Activated CD4-positive, CD25-positive, alpha-beta regulatory T cell treated with anti-CD3 and anti-CD28 coated beads, Interleukin-2, amount 50 U/mL, for 24 hours (primary cell): ENCODE results near the gene EFHB.
"Not testable (repeated sequence)": the region's sequence is repeated elsewhere in the genome, so short reads cannot be mapped to it uniquely, and the experiment has no call there.

ENCODE experiments used
- ATAC-seq, 2 donors: fragments of 150-1000 bp; cut with Tn5 transposase; one replicate each; pipeline ENCODE4 v1.10.0; 2021; ENCODE audit warnings: mild to moderate bottlenecking in 1 of 2, moderate library complexity in 1 of 2

The EFHB gene

GRCh38 chr3:19920401-19921080 is 13.5 kb downstream of the EFHB start:
- no peak for ATAC-seq

- ATAC-seq = no peak
Measured at GRCh38 chr3:19917167-19917566, 16.9 kb downstream of the EFHB start.

- ATAC-seq = no peak
Measured at GRCh38 chr3:19911452-19911851, 22.6 kb downstream of the EFHB start.

GRCh38 chr3:19907523-19907922 is 26.5 kb downstream of the EFHB start:
- no peak for ATAC-seq

- no peak for ATAC-seq
Measured at GRCh38 chr3:19903649-19904048, 30.4 kb downstream of the EFHB start.

GRCh38 chr3:19901918-19902317 is 32.1 kb downstream of the EFHB start:
- ATAC-seq = no peak

- no peak for ATAC-seq
Measured at GRCh38 chr3:19901337-19901736, 32.7 kb downstream of the EFHB start.

GRCh38 chr3:19899833-19900232 is 34.2 kb downstream of the EFHB start:
- ATAC-seq = not testable (repeated sequence)

- no peak for ATAC-seq
Measured at GRCh38 chr3:19899264-19899663, 34.8 kb downstream of the EFHB start.

- ATAC-seq = no peak
Measured at GRCh38 chr3:19898721-19899120, 35.3 kb downstream of the EFHB start.

GRCh38 chr3:19891740-19892139 is 42.3 kb downstream of the EFHB start:
- no peak for ATAC-seq

GRCh38 chr3:19888428-19889152 is 45.4 kb downstream of the EFHB start:
- no peak for ATAC-seq

- ATAC-seq = not testable (repeated sequence)
Measured at GRCh38 chr3:19887122-19887521, 46.9 kb downstream of the EFHB start.

GRCh38 chr3:19886404-19886803 is 47.6 kb downstream of the EFHB start:
- ATAC-seq = no peak

- peak in 1 of 2 donors; percentile 30 for ATAC-seq
Measured at GRCh38 chr3:19885468-19885867, 48.5 kb downstream of the EFHB start.

- no peak for ATAC-seq
Measured at GRCh38 chr3:19881852-19882251, 52.2 kb downstream of the EFHB start.

GRCh38 chr3:19881036-19881435 is 53.0 kb downstream of the EFHB start:
- no peak for ATAC-seq

- no peak for ATAC-seq
Measured at GRCh38 chr3:19877656-19878055, 56.4 kb downstream of the EFHB start.

- no peak for ATAC-seq
Measured at GRCh38 chr3:19866751-19867347, 67.2 kb downstream of the EFHB start.

- ATAC-seq = not testable (repeated sequence)
Measured at GRCh38 chr3:19855318-19855717, 78.7 kb downstream of the EFHB start.

GRCh38 chr3:19846609-19847008 is 87.4 kb downstream of the EFHB start:
- ATAC-seq = not testable (repeated sequence)
